ENCODE measurements around the gene CSNK1G2. TPM values are rescaled to one million over a fixed set of nuclear protein-coding genes. Genes with fewer than 3 reads are reported as not detected.

Gene CSNK1G2
- total RNA-seq, 6 experiments from 2014 or later: 44.8 to 52.0 (median 51.1) TPM

- H3K27ac Mint-ChIP-seq: no peak overlapping the region
These were observed 72.7 kb downstream of the CSNK1G2 start for GRCh38 chr19:2013683-2013961.

GRCh38 chr19:2014131-2014571 is 73.2 kb downstream of the CSNK1G2 start:
- H3K36me3 Mint-ChIP-seq (ENCODE audit: low read depth): peaks cover 8% of the 10 kb centered on the region; the same call in 1 of the 2 replicates
- peaks cover 3% of the 10 kb centered on the region; the same call in 1 of the 2 replicates for H3K27me3 Mint-ChIP-seq (ENCODE audit: insufficient read depth)
- H3K4me1 Mint-ChIP-seq (ENCODE audit: low read depth): no peaks in the 10 kb centered on the region
- no peaks in the 10 kb centered on the region for H3K9me3 Mint-ChIP-seq
- no peak for TF ChIP-seq CTCF (IDR thresholded peaks at IDR 0.05)
- peak overlapping the region; percentile 83 for H3K4me3 Mint-ChIP-seq
- no peak overlapping the region for H3K27ac Mint-ChIP-seq
- DNase-seq: no peak

More at GRCh38 chr19:2013683-2013961, 72.7 kb downstream of the CSNK1G2 start:
- H3K4me3 Mint-ChIP-seq: no peak overlapping the region
- no peaks in the 10 kb centered on the region for H3K4me1 Mint-ChIP-seq (ENCODE audit: low read depth)
- H3K9me3 Mint-ChIP-seq: no peaks in the 10 kb centered on the region
- peaks cover 8% of the 10 kb centered on the region; the same call in 1 of the 2 replicates for H3K36me3 Mint-ChIP-seq (ENCODE audit: low read depth)
- H3K27me3 Mint-ChIP-seq (ENCODE audit: insufficient read depth): peaks cover 3% of the 10 kb centered on the region; the same call in 1 of the 2 replicates
- no peak for TF ChIP-seq CTCF (IDR thresholded peaks at IDR 0.05)
- no peak for DNase-seq

- no peaks in the 10 kb centered on the region for H3K4me1 Mint-ChIP-seq (ENCODE audit: low read depth)
- H3K9me3 Mint-ChIP-seq: no peaks in the 10 kb centered on the region
- H3K27me3 Mint-ChIP-seq (ENCODE audit: insufficient read depth): peaks cover 3% of the 10 kb centered on the region
- DNase-seq: no peak
- peaks cover 8% of the 10 kb centered on the region; the same call in 1 of the 2 replicates for H3K36me3 Mint-ChIP-seq (ENCODE audit: low read depth)
- peak overlapping the region; percentile 83 for H3K4me3 Mint-ChIP-seq
- no peak for TF ChIP-seq CTCF (IDR thresholded peaks at IDR 0.05)
- H3K27ac Mint-ChIP-seq: peak overlapping the region; percentile 18; the same call in 1 of the 2 replicates
These were observed 74.0 kb downstream of the CSNK1G2 start for GRCh38 chr19:2014731-2015607.

- H3K27ac Mint-ChIP-seq: peak within 1 kb of the TSS; percentile 18; the same call in 1 of the 2 replicates
- H3K4me3 Mint-ChIP-seq: peak within 1 kb of the TSS; percentile 83
- H3K4me1 Mint-ChIP-seq (ENCODE audit: low read depth): no peaks in the 10 kb centered on the region
- DNase-seq: no peak
- H3K36me3 Mint-ChIP-seq (ENCODE audit: low read depth): peaks cover 8% of the 10 kb centered on the region; the same call in 1 of the 2 replicates
- H3K27me3 Mint-ChIP-seq (ENCODE audit: insufficient read depth): peaks cover 3% of the 10 kb centered on the region
- no peaks in the 10 kb centered on the region for H3K9me3 Mint-ChIP-seq
- no peak for TF ChIP-seq CTCF (IDR thresholded peaks at IDR 0.05)
These were observed 74.6 kb downstream of the CSNK1G2 start, which contains the start of gene BTBD2 for GRCh38 chr19:2015608-2015950. Gene BTBD2 (minus strand): TSS chr19:2015714. CDS start chr19:2015703, 11 bp downstream.

- no peaks in the 10 kb centered on the region for H3K9me3 Mint-ChIP-seq
- TF ChIP-seq CTCF (IDR thresholded peaks at IDR 0.05): no peak
- no peaks in the 10 kb centered on the region for H3K4me1 Mint-ChIP-seq (ENCODE audit: low read depth)
- no peak overlapping the region for H3K27ac Mint-ChIP-seq
- H3K27me3 Mint-ChIP-seq (ENCODE audit: insufficient read depth): no peaks in the 10 kb centered on the region; the same call in 1 of the 2 replicates
- peaks cover 8% of the 10 kb centered on the region; the same call in 1 of the 2 replicates for H3K36me3 Mint-ChIP-seq (ENCODE audit: low read depth)
- H3K4me3 Mint-ChIP-seq: peak overlapping the region; percentile 80
- peak; percentile 58 for DNase-seq
These were observed 75.3 kb downstream of the CSNK1G2 start for GRCh38 chr19:2016041-2016807.
